ENCODE measurements around the gene RAB8B. TPM values are rescaled to one million over a fixed set of nuclear protein-coding genes. Genes with fewer than 3 reads are reported as not detected.

Gene RAB8B
- polyA plus RNA-seq, 3 donors, result 22.0 to 77.3 (median 58.9) TPM

GRCh38 chr15:63232405-63232804 lies 43.0 kb downstream of the RAB8B start:
- intact Hi-C loops (cut with micrococcal nuclease), result loop anchor here (5.0 kb wide), 2 partner anchors 40 to 45 kb away; partner anchors contain the start of gene APH1B (in 1 of the 2)
- peak in 2 of 3 donors; percentile 45 to 64 for DNase-seq
- peaks cover 81% of the 10 kb centered on the region for H4K20me1 ChIP-seq (ENCODE audit: insufficient read depth, low read length)
- Mint-ChIP-seq H3K9me3 (no peaks in the 10 kb centered on the region), H3K4me1 (peaks cover 77% of the 10 kb centered on the region), H3K36me3 (peaks cover 13 to 35% of the 10 kb centered on the region in 2 donors), H3K27ac (peak overlapping the region; percentile 82 to 89 (median 85)), H3K27me3 (ENCODE audit: low read depth in 3 of 3) (no peaks in the 10 kb centered on the region), H3K4me3 (no peak overlapping the region)
- H3K4me2 ChIP-seq (replicated peaks; ENCODE audit: extremely low read depth, low read length, poor library complexity, severe bottlenecking), result peak overlapping the region; percentile 45
- H2AFZ ChIP-seq (ENCODE audit: insufficient read depth, low read depth, low read length, poor library complexity, severe bottlenecking), result no peak overlapping the region
- peaks cover 99% of the 10 kb centered on the region for H3K79me2 ChIP-seq (ENCODE audit: insufficient read depth, low read length)
- H3K9me3 ChIP-seq (replicated peaks in 1 of 2; ENCODE audit: control insufficient read depth in 1 of 2, insufficient read depth in 1 of 2, low read length in 2 of 2), result no peaks in the 10 kb centered on the region
- H3K27ac ChIP-seq (ENCODE audit: low read depth in 1 of 2, low read length in 2 of 2), result peak overlapping the region in 1 of 2 donors; percentile 87
- peaks cover 57 to 93% of the 10 kb centered on the region in 2 donors for H3K4me1 ChIP-seq (ENCODE audit: control insufficient read depth in 1 of 2, insufficient read depth in 2 of 2, low read length in 2 of 2)
- no peak for TF ChIP-seq CTCF (IDR thresholded peaks at IDR 0.05)
- H3K36me3 ChIP-seq (replicated peaks in 1 of 2; ENCODE audit: control insufficient read depth in 1 of 2, insufficient read depth in 2 of 2, low read length in 2 of 2), result peaks cover 0 to 12% of the 10 kb centered on the region in 2 donors
- H3K9ac ChIP-seq (ENCODE audit: insufficient read depth, low read length, poor library complexity, severe bottlenecking), result no peak overlapping the region
- no peaks in the 10 kb centered on the region for H3K27me3 ChIP-seq (ENCODE audit: control insufficient read depth in 2 of 2, insufficient read depth in 2 of 2, low read length in 2 of 2)
- no CpG with 5 or more reads among the region's 4 CpGs for WGBS (ENCODE audit: insufficient coverage)
- peak overlapping the region in 1 of 3 experiments; percentile 43 for H3K4me3 ChIP-seq (replicated peaks in 1 of 3; ENCODE audit: low read depth in 2 of 3, low read length in 3 of 3)

DNA sequence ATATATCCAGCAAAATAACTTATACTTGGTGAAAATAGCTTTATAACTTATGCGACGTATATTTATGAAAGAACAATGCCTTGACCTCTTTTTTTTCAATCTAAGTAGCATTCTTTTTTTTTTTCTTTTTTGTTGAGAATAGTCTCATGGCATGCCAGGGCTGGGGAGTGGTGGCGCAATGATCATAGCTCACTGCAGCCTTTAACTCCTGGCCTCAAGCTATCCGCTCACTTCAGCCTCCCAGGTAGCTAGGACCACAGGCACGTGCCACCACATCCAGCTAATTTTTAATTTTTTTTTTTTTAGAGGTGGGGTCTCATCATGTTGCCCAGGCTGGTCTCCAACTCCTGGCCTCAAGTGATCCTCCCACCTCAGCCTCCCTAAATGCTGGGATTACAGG lies 43.5 kb downstream of the RAB8B start:
- Histone ChIP-seq H2AFZ (ENCODE audit: insufficient read depth, low read depth, low read length, poor library complexity, severe bottlenecking) (no peak overlapping the region), H3K27ac (ENCODE audit: low read depth in 1 of 2, low read length in 2 of 2) (peak overlapping the region; percentile 59 to 87), H3K9me3 (replicated peaks in 1 of 2; ENCODE audit: control insufficient read depth in 1 of 2, insufficient read depth in 1 of 2, low read length in 2 of 2) (no peaks in the 10 kb centered on the region), H4K20me1 (ENCODE audit: insufficient read depth, low read length) (peaks cover 81% of the 10 kb centered on the region), H3K27me3 (ENCODE audit: control insufficient read depth in 2 of 2, insufficient read depth in 2 of 2, low read length in 2 of 2) (no peaks in the 10 kb centered on the region), H3K4me3 (replicated peaks in 1 of 3; ENCODE audit: low read depth in 2 of 3, low read length in 3 of 3) (peak overlapping the region in 1 of 3 experiments; percentile 40), H3K4me2 (replicated peaks; ENCODE audit: extremely low read depth, low read length, poor library complexity, severe bottlenecking) (peak overlapping the region; percentile 48), H3K4me1 (ENCODE audit: control insufficient read depth in 1 of 2, insufficient read depth in 2 of 2, low read length in 2 of 2) (peaks cover 62 to 95% of the 10 kb centered on the region in 2 donors), H3K36me3 (replicated peaks in 1 of 2; ENCODE audit: control insufficient read depth in 1 of 2, insufficient read depth in 2 of 2, low read length in 2 of 2) (peaks cover 0 to 10% of the 10 kb centered on the region in 2 donors), H3K9ac (ENCODE audit: insufficient read depth, low read length, poor library complexity, severe bottlenecking) (no peak overlapping the region), H3K79me2 (ENCODE audit: insufficient read depth, low read length) (peaks cover 99% of the 10 kb centered on the region)
- TF ChIP-seq CTCF (IDR thresholded peaks at IDR 0.05), result no peak
- Mint-ChIP-seq H3K4me1 (peaks cover 77% of the 10 kb centered on the region), H3K4me3 (no peak overlapping the region), H3K27me3 (ENCODE audit: low read depth in 3 of 3) (no peaks in the 10 kb centered on the region), H3K27ac (peak overlapping the region in 6 of 7 donors; percentile 69 to 94 (median 86)), H3K36me3 (peaks cover 10 to 32% of the 10 kb centered on the region in 2 donors), H3K9me3 (no peaks in the 10 kb centered on the region)
- DNase-seq, result peak in 2 of 3 donors; percentile 23 to 48
- WGBS (ENCODE audit: insufficient coverage), result 79% methylated on average over 2 of the region's 5 CpGs
- intact Hi-C loops (cut with micrococcal nuclease), result loop anchor here (5.0 kb wide), 2 partner anchors 41 to 44 kb away; partner anchors contain the start of gene APH1B (in 1 of the 2)
